HG03066 (cell line): ENCODE measurements around the gene COL20A1.

Experiments
- ATAC-seq: cut with Tn5 transposase; IDR thresholded peaks from one replicate; pipeline ENCODE4 v1.9.1; 2021; ENCODE audit warnings: low read depth; ENCODE audit not compliant: unreplicated experiment

The COL20A1 gene

GRCh38 chr20:63276956-63277355 is 16.0 kb upstream of the COL20A1 start:
- ATAC-seq = no peak

GRCh38 chr20:63277466-63278272 is 15.3 kb upstream of the COL20A1 start:
- no peak for ATAC-seq

- no peak for ATAC-seq
These were observed 14.3 kb upstream of the COL20A1 start for GRCh38 chr20:63278661-63279060.

GRCh38 chr20:63279931-63280330 is 13.1 kb upstream of the COL20A1 start:
- no peak for ATAC-seq

GRCh38 chr20:63280371-63280770 is 12.6 kb upstream of the COL20A1 start:
- ATAC-seq = no peak

- ATAC-seq = no peak
These were observed 11.9 kb upstream of the COL20A1 start for GRCh38 chr20:63280929-63281545.

GRCh38 chr20:63281742-63282665 is 11.0 kb upstream of the COL20A1 start:
- no peak for ATAC-seq

GRCh38 chr20:63282946-63283345 is 10.0 kb upstream of the COL20A1 start:
- no peak for ATAC-seq

- ATAC-seq = no peak
These were observed 9.4 kb upstream of the COL20A1 start for GRCh38 chr20:63283397-63284082.

GRCh38 chr20:63284083-63284440 is 8.9 kb upstream of the COL20A1 start:
- no peak for ATAC-seq

- no peak for ATAC-seq
These were observed 8.4 kb upstream of the COL20A1 start for GRCh38 chr20:63284544-63284949.

GRCh38 chr20:63284981-63285524 is 7.9 kb upstream of the COL20A1 start:
- no peak for ATAC-seq

- no peak for ATAC-seq
These were observed 7.1 kb upstream of the COL20A1 start for GRCh38 chr20:63285636-63286615.

- no peak for ATAC-seq
These were observed 5.9 kb upstream of the COL20A1 start for GRCh38 chr20:63286781-63287696.

GRCh38 chr20:63287697-63288580 is 5.0 kb upstream of the COL20A1 start:
- no peak for ATAC-seq

- no peak for ATAC-seq
These were observed 4.3 kb upstream of the COL20A1 start for GRCh38 chr20:63288581-63289251.
